Neural crest cell (in vitro differentiated cells): ENCODE results near the gene NCK2. TPM values are rescaled to one million over a fixed set of nuclear protein-coding genes. Genes with fewer than 3 reads are reported as not detected.

Experiments
- DNase-seq: peaks from one replicate; pipeline ENCODE4 v3.0.0; 2021; ENCODE audit warnings: low read depth, mixed read lengths, low spot score
- H3K27ac Mint-ChIP-seq: one replicate; pipeline ENCODE4 v1.8.0; 2021; ENCODE audit warnings: mild to moderate bottlenecking, mixed read lengths; ENCODE audit not compliant: unreplicated experiment
- H3K27me3 Mint-ChIP-seq: 2 replicates; pipeline ENCODE4 v1.8.0; 2021; ENCODE audit warnings: low read depth, mild to moderate bottlenecking, mixed read lengths
- H3K36me3 Mint-ChIP-seq: 2 replicates; pipeline ENCODE4 v1.8.0; 2021; ENCODE audit warnings: low read depth, mild to moderate bottlenecking, mixed read lengths
- H3K4me1 Mint-ChIP-seq: 2 replicates; pipeline ENCODE4 v1.8.0; 2021; ENCODE audit warnings: mixed read lengths
- H3K4me3 Mint-ChIP-seq: one replicate; pipeline ENCODE4 v1.8.0; 2021; ENCODE audit warnings: mild to moderate bottlenecking, mixed read lengths
- H3K9me3 Mint-ChIP-seq: 2 replicates; pipeline ENCODE4 v1.8.0; 2021; ENCODE audit warnings: mixed read lengths
- CTCF ChIP-seq: fragments of 200-600 bp; sonication (generic); conservative IDR thresholded peaks from 2 replicates; pipeline ENCODE4 v1.5.0; 2021; ENCODE audit warnings: antibody characterized with exemption, mild to moderate bottlenecking
- total RNA-seq: library from RNA; stranded (reverse); gene quantifications from 2 replicates; pipeline ENCODE4 v1.2.1, GENCODE V29; 2021

The NCK2 gene
- total RNA-seq, 1 donor from 2014 or later = 71.9 TPM

- TF ChIP-seq CTCF = no peak
- H3K9me3 Mint-ChIP-seq = no peaks in the 10 kb centered on the region
- DNase-seq = no peak
- no peak overlapping the region for H3K4me3 Mint-ChIP-seq
- peaks cover 60% of the 10 kb centered on the region for H3K4me1 Mint-ChIP-seq
- H3K27me3 Mint-ChIP-seq = no peaks in the 10 kb centered on the region
- H3K27ac Mint-ChIP-seq = no peak overlapping the region
- H3K36me3 Mint-ChIP-seq = no peaks in the 10 kb centered on the region
Measured at GRCh38 chr2:105773568-105773967, 28.9 kb downstream of the NCK2 start.

DNA sequence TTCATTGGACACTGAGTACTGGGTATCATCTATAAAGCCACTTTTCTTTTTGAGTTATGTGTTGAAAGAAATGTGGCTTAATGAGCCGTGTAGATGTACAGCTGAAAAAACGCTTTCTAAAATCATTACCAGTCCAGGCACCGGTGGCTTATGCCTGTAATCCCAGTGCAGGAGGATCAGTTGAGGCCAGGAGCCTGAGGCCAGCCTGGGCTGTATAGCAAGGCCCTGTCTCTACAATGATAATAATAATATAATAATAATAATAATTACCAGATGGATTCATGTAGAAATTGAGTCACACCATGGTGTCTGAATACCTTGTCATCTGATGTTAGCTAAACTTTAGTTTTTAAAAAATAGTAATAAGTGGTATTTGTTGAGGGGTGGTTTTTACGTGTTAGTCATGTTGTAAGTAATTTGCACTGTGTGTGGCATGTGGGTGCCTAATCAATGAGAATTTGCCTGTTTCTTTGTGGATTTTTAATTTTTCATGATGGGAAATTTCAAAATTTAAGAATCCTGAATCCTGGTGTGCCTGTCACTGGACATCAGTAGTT is 30.1 kb downstream of the NCK2 start:
- peaks cover 54% of the 10 kb centered on the region for H3K4me1 Mint-ChIP-seq
- no peak for DNase-seq
- no peaks in the 10 kb centered on the region for H3K9me3 Mint-ChIP-seq
- no peaks in the 10 kb centered on the region for H3K27me3 Mint-ChIP-seq
- no peak for TF ChIP-seq CTCF
- no peaks in the 10 kb centered on the region for H3K36me3 Mint-ChIP-seq
- no peak overlapping the region for H3K4me3 Mint-ChIP-seq
- no peak overlapping the region for H3K27ac Mint-ChIP-seq

DNA sequence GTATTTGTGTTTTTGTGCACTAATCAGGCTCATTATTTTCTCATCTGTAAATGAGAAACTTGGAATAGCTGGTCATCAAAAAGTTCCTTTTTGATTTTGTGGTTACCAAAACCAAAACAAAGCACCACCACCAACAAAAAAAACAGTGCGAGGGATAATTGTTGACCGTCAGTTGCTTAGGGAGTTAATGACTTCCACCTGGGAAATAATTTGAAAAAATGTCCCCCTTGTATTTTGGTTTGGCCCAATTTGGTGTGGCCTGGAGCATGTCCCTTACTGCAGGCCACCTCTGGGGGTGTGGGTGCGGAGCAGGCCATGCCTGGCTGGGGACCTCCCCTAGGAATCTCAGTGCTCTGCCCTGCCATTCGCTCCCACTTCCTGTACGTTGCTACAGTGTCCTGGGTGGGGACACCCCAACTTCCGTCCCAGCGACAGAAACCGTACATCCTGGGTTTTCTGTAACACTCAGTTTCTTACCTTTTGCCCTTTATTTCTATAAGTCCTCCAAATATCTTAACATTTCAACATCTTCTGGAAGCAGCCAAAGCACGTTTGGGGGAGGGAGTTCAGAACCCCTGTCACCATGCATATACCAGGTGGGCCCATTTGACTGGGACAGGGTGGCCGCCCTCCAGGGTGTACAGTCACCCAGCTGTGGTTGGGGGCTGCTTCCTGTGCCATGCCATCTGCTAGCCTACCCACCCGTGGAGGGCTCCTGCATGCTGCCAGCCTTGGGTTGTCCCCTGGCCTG is 31.3 kb downstream of the NCK2 start:
- TF ChIP-seq CTCF = no peak
- Mint-ChIP-seq H3K36me3 (no peaks in the 10 kb centered on the region), H3K27ac (no peak overlapping the region), H3K4me1 (peaks cover 55% of the 10 kb centered on the region), H3K4me3 (no peak overlapping the region), H3K27me3 (no peaks in the 10 kb centered on the region), H3K9me3 (no peaks in the 10 kb centered on the region)
- no peak for DNase-seq

GRCh38 chr2:105776560-105776928 is 31.8 kb downstream of the NCK2 start:
- Mint-ChIP-seq H3K27me3 (no peaks in the 10 kb centered on the region), H3K4me3 (no peak overlapping the region), H3K36me3 (no peaks in the 10 kb centered on the region), H3K27ac (no peak overlapping the region), H3K9me3 (no peaks in the 10 kb centered on the region), H3K4me1 (peaks cover 57% of the 10 kb centered on the region)
- DNase-seq = no peak
- no peak for TF ChIP-seq CTCF

- TF ChIP-seq CTCF = no peak
- no peak overlapping the region for H3K4me3 Mint-ChIP-seq
- H3K4me1 Mint-ChIP-seq = peaks cover 55% of the 10 kb centered on the region
- no peaks in the 10 kb centered on the region for H3K9me3 Mint-ChIP-seq
- H3K27ac Mint-ChIP-seq = no peak overlapping the region
- DNase-seq = no peak
- H3K27me3 Mint-ChIP-seq = no peaks in the 10 kb centered on the region
- no peaks in the 10 kb centered on the region for H3K36me3 Mint-ChIP-seq
Measured at GRCh38 chr2:105777031-105777482, 32.3 kb downstream of the NCK2 start.
